Measurements from ENCODE around the gene KLK12.

DNA sequence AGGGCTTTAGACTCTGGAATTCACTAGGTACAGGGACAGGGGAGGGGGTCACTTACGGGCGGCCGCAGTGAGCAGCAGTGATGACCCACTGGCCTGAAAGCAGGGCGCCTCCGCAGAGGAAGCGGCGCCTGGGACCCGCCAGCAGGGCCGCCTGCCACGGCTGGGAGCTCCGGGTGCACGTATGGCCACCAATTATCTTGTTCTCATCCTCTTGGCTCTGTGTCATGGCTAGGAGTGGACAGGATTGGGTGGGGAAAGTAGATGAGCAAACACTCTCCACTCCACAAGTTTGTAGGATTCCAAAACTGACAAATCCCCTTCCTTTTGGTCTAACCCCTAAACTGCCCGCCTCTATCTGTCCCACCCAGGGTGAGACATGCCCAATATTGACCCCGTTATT lies 46.7 kb upstream of the KLK12 start:
- TF ChIP-seq, protein P1, sequence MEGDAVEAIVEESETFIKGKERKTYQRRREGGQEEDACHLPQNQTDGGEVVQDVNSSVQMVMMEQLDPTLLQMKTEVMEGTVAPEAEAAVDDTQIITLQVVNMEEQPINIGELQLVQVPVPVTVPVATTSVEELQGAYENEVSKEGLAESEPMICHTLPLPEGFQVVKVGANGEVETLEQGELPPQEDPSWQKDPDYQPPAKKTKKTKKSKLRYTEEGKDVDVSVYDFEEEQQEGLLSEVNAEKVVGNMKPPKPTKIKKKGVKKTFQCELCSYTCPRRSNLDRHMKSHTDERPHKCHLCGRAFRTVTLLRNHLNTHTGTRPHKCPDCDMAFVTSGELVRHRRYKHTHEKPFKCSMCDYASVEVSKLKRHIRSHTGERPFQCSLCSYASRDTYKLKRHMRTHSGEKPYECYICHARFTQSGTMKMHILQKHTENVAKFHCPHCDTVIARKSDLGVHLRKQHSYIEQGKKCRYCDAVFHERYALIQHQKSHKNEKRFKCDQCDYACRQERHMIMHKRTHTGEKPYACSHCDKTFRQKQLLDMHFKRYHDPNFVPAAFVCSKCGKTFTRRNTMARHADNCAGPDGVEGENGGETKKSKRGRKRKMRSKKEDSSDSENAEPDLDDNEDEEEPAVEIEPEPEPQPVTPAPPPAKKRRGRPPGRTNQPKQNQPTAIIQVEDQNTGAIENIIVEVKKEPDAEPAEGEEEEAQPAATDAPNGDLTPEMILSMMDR (optimal IDR thresholded peaks at IDR 0.05 in 1 of 3, IDR thresholded peaks at IDR 0.05 in 1 of 3, conservative IDR thresholded peaks at IDR 0.05 in 1 of 3; ENCODE audit: extremely low read depth in 1 of 3, insufficient read depth in 2 of 3, low read length in 3 of 3), result no peak
- no peak for TF ChIP-seq EZH2 (IDR thresholded peaks at IDR 0.05; ENCODE audit: low read length)
